Panc1 (cell line): ENCODE measurements around the gene POLE3. TPM values are rescaled to one million over a fixed set of nuclear protein-coding genes. Genes with fewer than 3 reads are reported as not detected.

Experiments
- ATAC-seq: fragments of 200-7000 bp; cut with Tn5 transposase; 2 replicates; pipeline ENCODE4 v1.9.1; 2020; ENCODE audit warnings: mild to moderate bottlenecking, moderate library complexity
- BruUV-seq: library from RNA; stranded (reverse); fragments of 400-500 nt; replicated peaks from 2 replicates; lab custom pipeline; 2021; lab: Mats Ljungman, UMichigan
- CTCF ChIA-PET: fragments of 300-600 bp; sonication (Branson Sonifier 250); formaldehyde crosslinking; loops from one replicate; lab custom pipeline; 2022; ENCODE audit warnings: antibody characterized with exemption; lab: Charles Lee
- POLR2A ChIA-PET: fragments of 300-600 bp; sonication (Branson Sonifier 250); formaldehyde crosslinking; loops from one replicate; lab custom pipeline; 2022; ENCODE audit warnings: antibody characterized with exemption; lab: Charles Lee
- DNase-seq: peaks from one replicate; pipeline ENCODE4 v3.0.0-alpha.2; 2010; ENCODE audit warnings: low read depth, low spot score
- H3K27ac ChIP-seq: 2 replicates; pipeline ENCODE4 v1.5.1; 2011; ENCODE audit warnings: mild to moderate bottlenecking, low read length, inconsistent platforms
- H3K27me3 ChIP-seq: fragments of 200-500 bp; sonication (Bioruptor generic); 2 replicates; pipeline ENCODE4 v1.6.0; 2014; ENCODE audit warnings: low read length, inconsistent platforms; ENCODE audit not compliant: control insufficient read depth, insufficient read depth
- H3K36me3 ChIP-seq: fragments of 200-500 bp; sonication (Bioruptor generic); 2 replicates; pipeline ENCODE4 v1.5.1; 2014; ENCODE audit warnings: inconsistent platforms, mild to moderate bottlenecking, low read length, moderate library complexity; ENCODE audit not compliant: control insufficient read depth, insufficient read depth
- H3K4me1 ChIP-seq: 2 replicates; pipeline ENCODE4 v1.5.1; 2011; ENCODE audit warnings: inconsistent platforms, mild to moderate bottlenecking, low read length, moderate library complexity; ENCODE audit not compliant: control insufficient read depth, insufficient read depth
- H3K4me3 ChIP-seq, 2 experiments: 2 replicates each; pipeline ENCODE4 v1.5.1; 2011 to 2012; ENCODE audit warnings: low read depth in 2 of 2, low read length in 2 of 2, mild to moderate bottlenecking in 2 of 2, inconsistent platforms in 1 of 2, moderate library complexity in 1 of 2
- H3K9me3 ChIP-seq: fragments of 200-500 bp; sonication (Bioruptor generic); 2 replicates; pipeline ENCODE4 v1.5.1; 2014; ENCODE audit warnings: low read depth, mild to moderate bottlenecking, inconsistent platforms, low read length, moderate library complexity; ENCODE audit not compliant: control insufficient read depth, insufficient read depth
- POLR2AphosphoS5 ChIP-seq: IDR thresholded peaks from 2 replicates; pipeline ENCODE4 v1.6.1; 2012; ENCODE audit warnings: mild to moderate bottlenecking, low read depth, low read length, moderate library complexity
- SIN3A ChIP-seq: IDR thresholded peaks from 2 replicates; pipeline ENCODE4 v1.6.1; 2012; ENCODE audit warnings: low read depth, mild to moderate bottlenecking, low read length, moderate library complexity, borderline replicate concordance; ENCODE audit not compliant: insufficient read depth
- TCF7L2 ChIP-seq: IDR thresholded peaks from 2 replicates; pipeline ENCODE4 v1.6.1; 2011; ENCODE audit warnings: mild to moderate bottlenecking, low read depth, low read length, inconsistent platforms
- in situ Hi-C: cut with HindIII; loops from 2 replicates; pipeline ENCODE4 v1.10.0; 2016; ENCODE audit warnings: low sequenced_read_pairs, low pct_unique_long_range_greater_than_20kb
- intact Hi-C: fragments of 100-400 bp; cut with micrococcal nuclease; formaldehyde crosslinking; loops from one replicate; pipeline ENCODE4 v1.10.0; 2022; ENCODE audit not compliant: unreplicated experiment
- total RNA-seq: library from RNA; stranded (reverse); gene quantifications from one replicate; pipeline ENCODE4 v1.2.1, GENCODE V29; 2021; ENCODE audit not compliant: unreplicated experiment
- TF ChIP-seq, protein P1 (sequence below): fragments of 450-650 bp; IDR thresholded peaks from 2 replicates; pipeline ENCODE4 v1.5.1; 2017; ENCODE audit warnings: mild to moderate bottlenecking
- TF ChIP-seq, protein P2 (sequence below), 2 experiments: IDR thresholded peaks; 2 replicates each; pipeline ENCODE4 v1.6.1; 2011 to 2012; ENCODE audit warnings: low read depth in 2 of 2, control low read depth in 1 of 2, low read length in 1 of 2, mild to moderate bottlenecking in 1 of 2, moderate library complexity in 1 of 2; ENCODE audit not compliant: insufficient read depth in 1 of 2

POLE3 gene
- total RNA-seq, 1 experiment from 2014 or later = 48.5 TPM

DNA sequence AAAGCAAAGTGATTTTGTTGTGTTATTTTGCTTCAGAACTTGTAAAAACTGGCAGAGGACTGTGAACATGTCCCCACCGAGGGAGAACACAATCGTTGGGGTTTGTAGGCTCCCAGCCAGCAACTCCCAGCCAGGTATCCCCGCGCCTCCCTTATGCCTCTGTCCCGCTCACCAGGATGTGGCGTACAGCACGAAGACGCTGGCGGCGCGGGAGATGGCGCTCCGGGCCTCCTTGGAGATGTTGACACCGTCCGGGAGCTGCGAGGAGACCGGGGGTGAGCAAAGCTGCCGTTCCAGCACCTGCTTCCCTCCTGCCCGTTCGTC is 630 bp downstream of the POLE3 start:
- DNase-seq (no peak), ATAC-seq (peak; percentile 30; the same call in 1 of the 2 replicates)
- intact Hi-C loops (no loop called here), in situ Hi-C loops (no loop called here)
- Histone ChIP-seq H3K36me3 (peaks cover 7% of the 10 kb centered on the region), H3K4me1 (no peaks in the 10 kb centered on the region; the same call in 1 of the 2 replicates), H3K27me3 (no peaks in the 10 kb centered on the region), H3K9me3 (no peaks in the 10 kb centered on the region), H3K4me3 (peak overlapping the region; percentile 95 to 97), H3K27ac (peak overlapping the region; percentile 99)
- POLR2A ChIA-PET = interaction anchor here (0.7 kb wide), 1 partner anchor 8 kb away, joined by 5 read pairs; no protein-coding TSS in a partner anchor
- CTCF ChIA-PET = interaction anchor here (0.7 to 1.0 kb wide), 2 partner anchors 9 to 247 kb away, joined by 4 to 6 read pairs; partner anchors contain the start of gene ALAD
- no TSS peak for BruUV-seq
- TF ChIP-seq, protein P1, sequence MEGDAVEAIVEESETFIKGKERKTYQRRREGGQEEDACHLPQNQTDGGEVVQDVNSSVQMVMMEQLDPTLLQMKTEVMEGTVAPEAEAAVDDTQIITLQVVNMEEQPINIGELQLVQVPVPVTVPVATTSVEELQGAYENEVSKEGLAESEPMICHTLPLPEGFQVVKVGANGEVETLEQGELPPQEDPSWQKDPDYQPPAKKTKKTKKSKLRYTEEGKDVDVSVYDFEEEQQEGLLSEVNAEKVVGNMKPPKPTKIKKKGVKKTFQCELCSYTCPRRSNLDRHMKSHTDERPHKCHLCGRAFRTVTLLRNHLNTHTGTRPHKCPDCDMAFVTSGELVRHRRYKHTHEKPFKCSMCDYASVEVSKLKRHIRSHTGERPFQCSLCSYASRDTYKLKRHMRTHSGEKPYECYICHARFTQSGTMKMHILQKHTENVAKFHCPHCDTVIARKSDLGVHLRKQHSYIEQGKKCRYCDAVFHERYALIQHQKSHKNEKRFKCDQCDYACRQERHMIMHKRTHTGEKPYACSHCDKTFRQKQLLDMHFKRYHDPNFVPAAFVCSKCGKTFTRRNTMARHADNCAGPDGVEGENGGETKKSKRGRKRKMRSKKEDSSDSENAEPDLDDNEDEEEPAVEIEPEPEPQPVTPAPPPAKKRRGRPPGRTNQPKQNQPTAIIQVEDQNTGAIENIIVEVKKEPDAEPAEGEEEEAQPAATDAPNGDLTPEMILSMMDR = no peak
- TF ChIP-seq POLR2AphosphoS5 (no peak), TCF7L2 (no peak), SIN3A (no peak)
- TF ChIP-seq, protein P2, sequence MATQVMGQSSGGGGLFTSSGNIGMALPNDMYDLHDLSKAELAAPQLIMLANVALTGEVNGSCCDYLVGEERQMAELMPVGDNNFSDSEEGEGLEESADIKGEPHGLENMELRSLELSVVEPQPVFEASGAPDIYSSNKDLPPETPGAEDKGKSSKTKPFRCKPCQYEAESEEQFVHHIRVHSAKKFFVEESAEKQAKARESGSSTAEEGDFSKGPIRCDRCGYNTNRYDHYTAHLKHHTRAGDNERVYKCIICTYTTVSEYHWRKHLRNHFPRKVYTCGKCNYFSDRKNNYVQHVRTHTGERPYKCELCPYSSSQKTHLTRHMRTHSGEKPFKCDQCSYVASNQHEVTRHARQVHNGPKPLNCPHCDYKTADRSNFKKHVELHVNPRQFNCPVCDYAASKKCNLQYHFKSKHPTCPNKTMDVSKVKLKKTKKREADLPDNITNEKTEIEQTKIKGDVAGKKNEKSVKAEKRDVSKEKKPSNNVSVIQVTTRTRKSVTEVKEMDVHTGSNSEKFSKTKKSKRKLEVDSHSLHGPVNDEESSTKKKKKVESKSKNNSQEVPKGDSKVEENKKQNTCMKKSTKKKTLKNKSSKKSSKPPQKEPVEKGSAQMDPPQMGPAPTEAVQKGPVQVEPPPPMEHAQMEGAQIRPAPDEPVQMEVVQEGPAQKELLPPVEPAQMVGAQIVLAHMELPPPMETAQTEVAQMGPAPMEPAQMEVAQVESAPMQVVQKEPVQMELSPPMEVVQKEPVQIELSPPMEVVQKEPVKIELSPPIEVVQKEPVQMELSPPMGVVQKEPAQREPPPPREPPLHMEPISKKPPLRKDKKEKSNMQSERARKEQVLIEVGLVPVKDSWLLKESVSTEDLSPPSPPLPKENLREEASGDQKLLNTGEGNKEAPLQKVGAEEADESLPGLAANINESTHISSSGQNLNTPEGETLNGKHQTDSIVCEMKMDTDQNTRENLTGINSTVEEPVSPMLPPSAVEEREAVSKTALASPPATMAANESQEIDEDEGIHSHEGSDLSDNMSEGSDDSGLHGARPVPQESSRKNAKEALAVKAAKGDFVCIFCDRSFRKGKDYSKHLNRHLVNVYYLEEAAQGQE (IDR thresholded peaks at IDR 0.05; ENCODE audit: insufficient read depth in 1 of 2, low read depth in 2 of 2, low read length in 1 of 2) = no peak

DNA sequence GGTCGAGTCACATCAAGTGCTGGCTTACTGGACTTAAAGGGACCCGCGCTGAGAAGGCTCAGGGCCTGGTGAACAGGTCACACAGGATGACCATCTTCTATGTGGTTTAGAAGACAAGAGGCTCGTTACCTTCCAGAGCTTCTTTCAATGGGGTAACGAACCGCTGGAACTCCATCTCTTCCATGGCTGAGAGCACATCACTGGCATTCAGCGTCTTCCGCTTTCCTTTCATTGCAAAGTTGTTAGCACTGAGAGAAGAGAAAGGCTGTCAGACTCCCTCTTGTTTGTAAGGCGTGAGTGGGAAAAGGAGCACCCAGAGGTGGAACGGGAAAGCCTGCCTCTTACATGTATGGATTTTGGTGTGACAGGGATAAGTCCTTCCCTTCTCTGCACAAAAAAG is 994 bp downstream of the POLE3 start:
- H3K36me3 ChIP-seq = peaks cover 7% of the 10 kb centered on the region
- CTCF ChIA-PET = interaction anchor here (1.0 kb wide), 1 partner anchor 8 kb away, joined by 6 read pairs; the partner anchor contains the start of gene ALAD
- no TSS peak for BruUV-seq
- peak overlapping the region; percentile 99 for H3K27ac ChIP-seq
- H3K4me1 ChIP-seq = no peaks in the 10 kb centered on the region; the same call in 1 of the 2 replicates
- in situ Hi-C loops = no loop called here
- no peaks in the 10 kb centered on the region for H3K27me3 ChIP-seq
- peak overlapping the region; percentile 95 to 97 for H3K4me3 ChIP-seq
- no peak for TF ChIP-seq SIN3A
- TF ChIP-seq, protein P2 (IDR thresholded peaks at IDR 0.05; ENCODE audit: insufficient read depth in 1 of 2, low read depth in 2 of 2, low read length in 1 of 2) = no peak
- TF ChIP-seq TCF7L2 = no peak
- TF ChIP-seq, protein P1 = no peak
- no peak for TF ChIP-seq POLR2AphosphoS5
- POLR2A ChIA-PET = no interaction called here
- intact Hi-C loops = no loop called here
- ATAC-seq (no peak), DNase-seq (no peak)
- no peaks in the 10 kb centered on the region for H3K9me3 ChIP-seq
